Neutrophil (primary cell): ENCODE results near the gene RTN4RL1.

ENCODE experiments used
- H3K27ac ChIP-seq: fragments of 200-600 bp; sonication (generic); 2 replicates; pipeline ENCODE4 v1.5.1; 2016; ENCODE audit warnings: mild to moderate bottlenecking, moderate library complexity
- H3K27me3 ChIP-seq: fragments of 200-600 bp; sonication (generic); 2 replicates; pipeline ENCODE4 v1.6.0; 2016; ENCODE audit warnings: mild to moderate bottlenecking
- H3K36me3 ChIP-seq: fragments of 200-600 bp; sonication (generic); 2 replicates; pipeline ENCODE4 v1.5.1; 2017
- H3K4me1 ChIP-seq, 2 experiments: fragments of 200-600 bp in 1 of 2; sonication (generic) in 1 of 2; 1 replicate in 1 of 2; 2 replicates in 1 of 2; pipeline versions ENCODE4 v1.5.1 to v1.6.1; 2013 to 2016; ENCODE audit warnings: low read depth in 1 of 2, low read length in 1 of 2, mild to moderate bottlenecking in 1 of 2, moderate library complexity in 1 of 2; ENCODE audit not compliant: control insufficient read depth in 1 of 2, insufficient read depth in 1 of 2
- H3K4me3 ChIP-seq, 2 experiments: fragments of 200-600 bp in 1 of 2; sonication (generic) in 1 of 2; 1 replicate in 1 of 2; 2 replicates in 1 of 2; pipeline ENCODE4 v1.5.1; 2013 to 2016; ENCODE audit warnings: low read depth in 1 of 2, low read length in 1 of 2, mild to moderate bottlenecking in 1 of 2, moderate library complexity in 1 of 2
- H3K9me3 ChIP-seq: fragments of 200-600 bp; sonication (generic); 2 replicates; pipeline ENCODE4 v1.5.1; 2016
- TF ChIP-seq, protein P1 (sequence below): fragments of 200-600 bp; sonication (generic); IDR thresholded peaks from 2 replicates; pipeline ENCODE4 v1.5.1; 2016; ENCODE audit warnings: antibody characterized with exemption

RTN4RL1 gene

DNA sequence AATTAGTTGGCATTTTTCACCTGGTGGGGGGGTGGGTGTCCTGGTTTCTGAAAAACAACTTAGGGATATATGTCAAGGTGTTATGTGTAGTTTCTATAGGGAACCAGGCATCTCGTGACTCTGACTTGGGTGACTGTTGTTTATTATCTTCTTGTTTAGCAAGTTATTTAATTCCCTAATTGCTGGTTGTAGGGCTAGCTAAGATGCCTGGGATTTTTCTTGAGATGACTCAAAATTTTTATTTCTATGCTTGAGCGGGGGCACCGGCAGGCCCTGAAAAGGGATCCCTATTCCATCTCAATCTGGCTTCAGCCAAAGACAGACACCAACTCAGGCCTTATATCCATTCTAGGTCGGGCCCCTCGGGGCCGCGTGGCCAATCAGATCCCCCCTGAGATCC lies 8.0 kb upstream of the RTN4RL1 start:
- Histone ChIP-seq H3K4me1 (peaks cover 13 to 15% of the 10 kb centered on the region in 2 experiments), H3K9me3 (no peaks in the 10 kb centered on the region), H3K27ac (no peak overlapping the region), H3K36me3 (no peaks in the 10 kb centered on the region), H3K4me3 (no peak overlapping the region), H3K27me3 (peaks cover 31% of the 10 kb centered on the region)
- TF ChIP-seq, protein P1, sequence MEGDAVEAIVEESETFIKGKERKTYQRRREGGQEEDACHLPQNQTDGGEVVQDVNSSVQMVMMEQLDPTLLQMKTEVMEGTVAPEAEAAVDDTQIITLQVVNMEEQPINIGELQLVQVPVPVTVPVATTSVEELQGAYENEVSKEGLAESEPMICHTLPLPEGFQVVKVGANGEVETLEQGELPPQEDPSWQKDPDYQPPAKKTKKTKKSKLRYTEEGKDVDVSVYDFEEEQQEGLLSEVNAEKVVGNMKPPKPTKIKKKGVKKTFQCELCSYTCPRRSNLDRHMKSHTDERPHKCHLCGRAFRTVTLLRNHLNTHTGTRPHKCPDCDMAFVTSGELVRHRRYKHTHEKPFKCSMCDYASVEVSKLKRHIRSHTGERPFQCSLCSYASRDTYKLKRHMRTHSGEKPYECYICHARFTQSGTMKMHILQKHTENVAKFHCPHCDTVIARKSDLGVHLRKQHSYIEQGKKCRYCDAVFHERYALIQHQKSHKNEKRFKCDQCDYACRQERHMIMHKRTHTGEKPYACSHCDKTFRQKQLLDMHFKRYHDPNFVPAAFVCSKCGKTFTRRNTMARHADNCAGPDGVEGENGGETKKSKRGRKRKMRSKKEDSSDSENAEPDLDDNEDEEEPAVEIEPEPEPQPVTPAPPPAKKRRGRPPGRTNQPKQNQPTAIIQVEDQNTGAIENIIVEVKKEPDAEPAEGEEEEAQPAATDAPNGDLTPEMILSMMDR = no peak

DNA sequence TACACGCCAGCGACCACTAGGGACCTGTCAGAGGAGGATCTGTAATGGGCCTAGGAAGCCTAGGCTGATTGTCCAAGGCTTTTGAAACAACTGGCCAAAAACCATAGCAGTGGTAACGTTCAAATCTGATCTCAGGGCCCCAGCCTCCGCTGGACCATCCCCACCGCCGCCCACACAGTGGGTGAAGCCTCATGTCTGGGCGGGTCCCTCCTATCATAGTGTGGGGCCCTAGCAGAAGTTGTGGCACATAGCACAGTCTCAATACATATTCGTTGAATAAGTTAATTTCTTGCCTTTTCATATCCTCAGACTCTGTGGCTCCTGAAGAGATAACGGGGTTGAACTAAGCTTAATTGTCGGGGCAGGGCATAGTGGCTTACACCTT lies 5.6 kb upstream of the RTN4RL1 start:
- H3K4me3 ChIP-seq = peak overlapping the region; percentile 54 to 66
- H3K27me3 ChIP-seq = peaks cover 55% of the 10 kb centered on the region
- TF ChIP-seq, protein P1 = no peak
- H3K4me1 ChIP-seq = peaks cover 13 to 18% of the 10 kb centered on the region in 2 experiments
- no peak overlapping the region for H3K27ac ChIP-seq
- H3K36me3 ChIP-seq = no peaks in the 10 kb centered on the region
- no peaks in the 10 kb centered on the region for H3K9me3 ChIP-seq

DNA sequence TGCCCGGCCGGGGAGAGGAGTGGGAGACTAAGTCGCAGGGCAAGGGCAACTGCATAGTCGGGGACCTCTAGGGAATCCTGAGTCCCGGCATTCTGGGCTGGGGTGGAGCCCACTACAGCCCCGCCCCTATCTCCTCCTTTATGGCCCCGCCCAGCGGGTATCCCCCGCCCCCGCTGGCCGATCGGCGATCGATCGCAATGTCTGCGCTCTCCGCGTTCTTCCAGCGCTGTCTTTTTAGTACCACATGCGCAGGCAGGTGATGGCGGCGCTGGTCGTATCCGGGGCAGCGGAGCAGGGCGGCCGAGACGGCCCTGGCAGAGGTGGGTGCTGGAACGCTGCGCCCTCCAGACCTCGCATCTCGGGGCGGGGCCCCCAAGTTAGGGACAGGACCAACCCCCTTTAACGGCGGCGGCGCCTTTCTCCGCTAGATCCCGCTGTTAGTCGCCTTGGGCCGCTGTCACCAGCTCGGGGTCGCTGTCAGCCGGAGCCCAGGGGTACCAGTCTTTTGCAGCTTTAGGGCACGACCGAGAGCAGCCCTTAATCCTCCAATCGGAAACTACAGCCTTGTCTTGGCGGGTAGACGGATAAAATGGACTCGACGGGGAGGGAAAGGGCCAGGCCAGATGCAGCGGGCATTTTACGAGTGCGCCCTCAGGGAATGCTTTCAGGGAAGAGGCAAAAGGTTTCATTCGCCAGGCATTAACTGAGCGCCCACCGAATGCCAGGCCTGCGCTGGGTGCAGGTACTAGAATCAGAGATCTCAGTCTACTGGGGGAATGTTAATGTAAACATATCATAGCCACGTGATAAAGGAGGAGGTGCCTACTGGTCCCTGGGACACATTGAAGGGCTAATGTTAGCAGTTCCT lies 5.0 kb upstream of the RTN4RL1 start, which contains the start of gene DPH1:
TSS of gene DPH1 (plus strand) at position 243 of the 868 bp plus-strand sequence. CDS start at position 260, 17 bp downstream.
- Histone ChIP-seq H3K36me3 (no peaks in the 10 kb centered on the region), H3K4me1 (peaks cover 18 to 24% of the 10 kb centered on the region in 2 experiments), H3K9me3 (no peaks in the 10 kb centered on the region), H3K27me3 (peaks cover 61% of the 10 kb centered on the region), H3K27ac (no peak within 1 kb of the TSS), H3K4me3 (peak within 1 kb of the TSS; percentile 54 to 66)
- TF ChIP-seq, protein P1 = no peak

DNA sequence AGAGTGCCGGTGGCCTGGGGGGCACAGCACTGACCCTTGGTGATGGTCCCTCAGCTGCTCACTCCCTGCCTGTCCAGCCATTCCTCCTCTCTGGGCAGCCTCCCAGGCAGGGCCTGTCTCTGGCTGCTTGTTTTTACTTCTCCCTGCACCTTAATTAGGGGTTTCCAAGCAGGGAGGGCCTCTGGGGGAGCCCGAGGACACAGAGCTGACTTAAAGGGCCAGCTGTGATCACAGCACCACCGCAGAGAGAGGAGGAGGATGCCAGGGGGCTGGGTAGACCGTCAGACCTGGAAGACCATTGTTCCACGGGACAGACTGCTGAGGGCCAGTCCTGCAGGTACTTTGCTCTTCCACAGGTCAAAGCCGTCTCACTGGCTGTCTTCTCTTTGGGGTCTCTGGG lies 3.6 kb upstream of the RTN4RL1 start:
- H3K27ac ChIP-seq = no peak overlapping the region
- no peaks in the 10 kb centered on the region for H3K36me3 ChIP-seq
- H3K9me3 ChIP-seq = no peaks in the 10 kb centered on the region
- H3K4me1 ChIP-seq = peaks cover 32 to 38% of the 10 kb centered on the region in 2 experiments
- TF ChIP-seq, protein P1 = no peak
- H3K4me3 ChIP-seq = no peak overlapping the region
- peaks cover 75% of the 10 kb centered on the region for H3K27me3 ChIP-seq

DNA sequence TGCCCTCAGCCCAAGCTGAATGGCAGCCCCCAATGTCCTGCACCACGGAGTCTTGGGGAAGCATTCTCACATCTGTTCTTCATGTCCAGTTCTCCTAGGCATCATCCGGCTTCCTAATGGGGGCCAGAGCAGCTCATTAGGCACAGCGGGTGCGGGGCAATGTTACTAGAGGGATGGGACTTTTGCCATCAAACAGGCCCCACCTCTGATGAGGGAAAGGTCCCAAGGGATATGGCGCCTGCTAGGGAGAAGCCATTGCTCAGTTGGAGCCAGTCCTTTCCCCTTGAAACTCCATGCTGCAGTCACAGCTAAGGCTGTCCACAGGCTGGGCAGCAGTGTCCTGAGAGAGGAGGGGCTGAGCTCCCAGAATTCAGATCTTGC lies 3.1 kb upstream of the RTN4RL1 start:
- Histone ChIP-seq H3K9me3 (no peaks in the 10 kb centered on the region), H3K36me3 (no peaks in the 10 kb centered on the region), H3K4me1 (peaks cover 33 to 43% of the 10 kb centered on the region in 2 experiments), H3K4me3 (no peak overlapping the region), H3K27me3 (peaks cover 80% of the 10 kb centered on the region), H3K27ac (no peak overlapping the region)
- TF ChIP-seq, protein P1 = no peak
